ENCODE measurements around the gene LACRT. TPM values are rescaled to one million over a fixed set of nuclear protein-coding genes. Genes with fewer than 3 reads are reported as not detected.
A peak's percentile ranks its signal among the peaks of the same experiment; 100 is the strongest.

The LACRT gene
- total and polyA plus RNA-seq, 12 donors = not detected

DNA sequence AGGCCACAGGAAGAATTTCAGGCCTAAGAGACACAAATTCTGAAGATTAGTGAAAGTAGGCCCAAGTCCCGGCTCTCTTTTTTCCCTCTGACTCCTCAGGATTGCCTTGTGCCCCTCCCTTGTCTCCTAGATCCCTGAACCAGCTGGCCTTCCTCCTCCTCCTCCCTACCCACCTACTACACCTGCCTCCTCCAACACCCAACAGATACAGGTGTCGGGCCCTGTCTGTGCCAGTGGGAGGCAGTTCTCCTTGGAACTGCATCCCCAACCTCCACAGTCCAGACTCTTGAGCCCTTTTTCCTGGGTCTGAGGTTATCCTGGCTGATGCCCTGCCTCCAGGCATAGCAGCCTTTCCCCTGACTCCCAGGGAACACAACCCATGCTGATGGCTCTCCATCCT, 48.1 kb downstream of the LACRT start:
- H3K4me3 ChIP-seq = peak overlapping the region in 1 of 10 donors; percentile 48

DNA sequence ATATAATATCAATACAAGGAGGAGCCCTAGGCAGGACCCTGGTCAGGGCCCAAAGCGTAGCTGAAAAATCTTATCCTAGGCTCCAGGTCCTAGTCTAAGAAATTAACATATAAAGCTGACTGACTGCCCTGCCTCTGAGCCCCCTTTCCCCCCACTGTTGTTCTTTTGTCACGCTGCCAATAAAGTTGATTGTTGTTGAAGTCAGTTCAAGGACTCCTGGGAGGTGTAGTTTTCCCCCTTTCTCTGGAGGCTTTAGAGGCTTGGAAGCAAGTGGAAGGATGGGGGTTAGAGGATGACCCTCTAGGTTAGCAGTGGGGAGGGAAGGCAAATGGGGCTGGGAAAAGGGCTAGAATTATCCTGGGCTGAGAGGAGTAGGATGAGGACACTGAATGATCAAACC, 49.5 kb downstream of the LACRT start:
- intact Hi-C loops (cut with DNase I) = loop anchor here in 1 of 10 donors (10.0 kb wide), 1 partner anchor 370 kb away; no protein-coding TSS in a partner anchor
- DNase-seq = no peak
- Histone ChIP-seq H3K36me3 (no peaks in the 10 kb centered on the region), H3K27me3 (peaks cover 0 to 54% (median 20%) of the 10 kb centered on the region in 7 donors), H3K4me1 (peaks cover 0 to 26% (median 10%) of the 10 kb centered on the region in 9 donors), H3K9me3 (no peaks in the 10 kb centered on the region), H3K4me3 (no peak overlapping the region), H3K27ac (no peak overlapping the region)
- ATAC-seq = no peak
- TF ChIP-seq, protein P1, sequence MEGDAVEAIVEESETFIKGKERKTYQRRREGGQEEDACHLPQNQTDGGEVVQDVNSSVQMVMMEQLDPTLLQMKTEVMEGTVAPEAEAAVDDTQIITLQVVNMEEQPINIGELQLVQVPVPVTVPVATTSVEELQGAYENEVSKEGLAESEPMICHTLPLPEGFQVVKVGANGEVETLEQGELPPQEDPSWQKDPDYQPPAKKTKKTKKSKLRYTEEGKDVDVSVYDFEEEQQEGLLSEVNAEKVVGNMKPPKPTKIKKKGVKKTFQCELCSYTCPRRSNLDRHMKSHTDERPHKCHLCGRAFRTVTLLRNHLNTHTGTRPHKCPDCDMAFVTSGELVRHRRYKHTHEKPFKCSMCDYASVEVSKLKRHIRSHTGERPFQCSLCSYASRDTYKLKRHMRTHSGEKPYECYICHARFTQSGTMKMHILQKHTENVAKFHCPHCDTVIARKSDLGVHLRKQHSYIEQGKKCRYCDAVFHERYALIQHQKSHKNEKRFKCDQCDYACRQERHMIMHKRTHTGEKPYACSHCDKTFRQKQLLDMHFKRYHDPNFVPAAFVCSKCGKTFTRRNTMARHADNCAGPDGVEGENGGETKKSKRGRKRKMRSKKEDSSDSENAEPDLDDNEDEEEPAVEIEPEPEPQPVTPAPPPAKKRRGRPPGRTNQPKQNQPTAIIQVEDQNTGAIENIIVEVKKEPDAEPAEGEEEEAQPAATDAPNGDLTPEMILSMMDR (IDR thresholded peaks at IDR 0.05) = no peak
- 78 to 80% methylated on average over 2 of the region's 2 CpGs for WGBS, 2 donors

More for the DNA sequence above, 48.1 kb downstream of the LACRT start:
- no peaks in the 10 kb centered on the region for H3K9me3 ChIP-seq
- intact Hi-C loops (cut with DNase I) = loop anchor here in 1 of 10 donors (10.0 kb wide), 1 partner anchor 368 kb away; no protein-coding TSS in a partner anchor
- DNase-seq = no peak
- 73 to 85% methylated on average over 2 of the region's 2 CpGs for WGBS, 2 donors
- peaks cover 0 to 68% (median 20%) of the 10 kb centered on the region in 7 donors for H3K27me3 ChIP-seq
- no peaks in the 10 kb centered on the region for H3K36me3 ChIP-seq
- ATAC-seq = no peak
- TF ChIP-seq, protein P1 (IDR thresholded peaks at IDR 0.05) = no peak
- no peak overlapping the region for H3K27ac ChIP-seq
- peaks cover 0 to 39% (median 10%) of the 10 kb centered on the region in 9 donors for H3K4me1 ChIP-seq

DNA sequence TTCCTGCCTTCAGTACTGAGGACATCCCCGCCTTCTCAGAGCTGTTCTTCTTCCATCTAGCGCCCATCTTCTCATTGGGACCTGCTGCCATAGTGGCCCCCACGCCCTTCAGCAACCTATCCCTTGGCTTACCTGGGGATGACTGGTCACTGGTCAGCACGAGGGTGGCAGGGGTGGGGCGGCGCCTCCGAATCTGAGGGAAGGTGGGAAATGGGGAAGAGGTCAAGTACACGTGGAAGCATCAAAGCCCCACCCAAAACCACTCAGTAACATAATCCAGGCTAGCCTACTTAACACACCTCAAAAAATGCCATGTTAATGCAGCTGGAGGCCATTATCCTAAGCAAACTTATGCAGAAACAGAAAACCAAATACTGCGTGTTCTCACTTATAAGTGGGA, 50.6 kb downstream of the LACRT start:
- Histone ChIP-seq H3K9me3 (no peaks in the 10 kb centered on the region), H3K27ac (no peak overlapping the region), H3K4me3 (no peak overlapping the region), H3K36me3 (no peaks in the 10 kb centered on the region), H3K4me1 (peaks cover 0 to 29% (median 18%) of the 10 kb centered on the region in 9 donors), H3K27me3 (peaks cover 0 to 43% (median 18%) of the 10 kb centered on the region in 7 donors)
- TF ChIP-seq, protein P1 (IDR thresholded peaks at IDR 0.05) = no peak
- intact Hi-C loops (cut with DNase I) = loop anchor here in 1 of 10 donors (10.0 kb wide), 1 partner anchor 371 kb away; no protein-coding TSS in a partner anchor
- ATAC-seq (no peak), DNase-seq (no peak)
- 71 to 78% methylated on average over 9 of the region's 9 CpGs for WGBS, 2 donors

DNA sequence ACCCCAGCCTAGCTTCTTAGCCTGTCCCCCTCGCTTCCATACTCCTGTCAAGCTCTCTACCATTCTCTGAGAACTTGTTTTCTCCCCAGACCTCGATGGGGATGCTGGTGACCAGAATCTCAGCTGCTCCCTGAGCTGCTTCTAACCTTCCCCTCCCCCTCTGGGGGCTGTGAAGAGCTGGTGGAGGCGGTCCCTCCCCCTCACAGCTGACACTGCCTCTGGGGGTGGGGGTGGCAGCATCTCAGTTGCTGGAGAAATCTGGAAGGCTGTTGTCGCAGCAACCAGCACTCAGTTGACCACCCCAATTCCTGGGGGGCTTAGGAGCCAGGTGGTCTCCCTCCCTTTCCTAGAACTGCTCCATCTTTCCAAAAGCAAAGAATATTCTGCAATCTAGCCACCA, 51.0 kb downstream of the LACRT start:
- Histone ChIP-seq H3K4me3 (no peak overlapping the region), H3K4me1 (peaks cover 0 to 25% (median 14%) of the 10 kb centered on the region in 9 donors), H3K9me3 (no peaks in the 10 kb centered on the region), H3K27me3 (peaks cover 0 to 39% (median 14%) of the 10 kb centered on the region in 7 donors), H3K27ac (no peak overlapping the region), H3K36me3 (no peaks in the 10 kb centered on the region)
- WGBS, 2 donors = 60 to 64% methylated on average over 4 of the region's 4 CpGs
- ATAC-seq (no peak), DNase-seq (no peak)
- TF ChIP-seq, protein P1 (IDR thresholded peaks at IDR 0.05) = no peak
- intact Hi-C loops (cut with DNase I) = loop anchor here in 1 of 10 donors (10.0 kb wide), 1 partner anchor 371 kb away; no protein-coding TSS in a partner anchor

Measured in heart right ventricle (tissue), 16 donors.